ENCODE data around the gene YY1.

DNA sequence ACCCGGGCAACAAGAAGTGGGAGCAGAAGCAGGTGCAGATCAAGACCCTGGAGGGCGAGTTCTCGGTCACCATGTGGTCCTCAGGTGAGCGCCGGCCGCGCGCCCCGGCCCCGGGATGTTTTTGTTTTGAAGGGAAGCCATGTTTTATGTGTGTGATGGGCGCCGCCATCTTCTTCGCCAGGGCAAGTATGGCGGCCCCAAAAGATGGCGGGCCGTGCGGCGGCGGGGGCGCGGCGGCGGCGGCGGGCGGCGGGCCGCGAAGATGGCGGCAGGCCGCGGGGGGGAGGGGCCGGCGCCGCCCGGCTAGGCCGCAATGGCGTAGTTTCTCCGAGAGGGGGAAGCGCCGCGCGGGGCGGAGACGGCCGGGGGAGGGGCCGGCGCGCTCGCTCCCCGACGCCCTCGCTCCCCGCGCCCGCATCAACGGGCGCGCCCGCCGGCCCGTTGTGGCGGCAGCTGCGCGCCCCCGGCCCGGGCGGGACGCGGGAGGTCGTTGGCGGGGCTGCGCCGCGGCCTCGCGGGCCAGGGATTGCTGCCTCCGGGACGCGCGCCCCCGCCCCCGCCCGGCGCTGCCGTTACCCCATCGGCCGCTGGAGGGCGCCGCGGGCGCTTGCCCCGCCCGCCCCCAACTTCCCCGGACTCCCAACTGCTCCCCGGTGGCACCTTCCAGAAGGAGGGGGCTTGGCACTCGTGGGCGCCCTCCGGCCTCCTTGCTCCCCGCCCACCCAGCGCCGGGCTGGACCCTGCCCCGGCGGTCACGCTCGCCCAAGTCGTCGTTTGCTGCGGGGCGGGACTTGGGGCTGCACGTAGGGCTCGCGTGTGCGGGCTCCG is 1.1 kb downstream of the YY1 start:
- TF ChIP-seq MYC (IDR thresholded peaks at IDR 0.05; ENCODE audit: low read depth, low read length): no peak
- TF ChIP-seq, protein P1, sequence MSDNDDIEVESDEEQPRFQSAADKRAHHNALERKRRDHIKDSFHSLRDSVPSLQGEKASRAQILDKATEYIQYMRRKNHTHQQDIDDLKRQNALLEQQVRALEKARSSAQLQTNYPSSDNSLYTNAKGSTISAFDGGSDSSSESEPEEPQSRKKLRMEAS (IDR thresholded peaks at IDR 0.05; ENCODE audit: low read depth, low read length): no peak
- peak; percentile 25 for TF ChIP-seq POLR2A (IDR thresholded peaks at IDR 0.05; ENCODE audit: extremely low read depth, insufficient read length)
- TF ChIP-seq CTCF (IDR thresholded peaks at IDR 0.05; ENCODE audit: low read depth, low read length): no peak
